ENCODE results near the gene GPC6. TPM values are rescaled to one million over a fixed set of nuclear protein-coding genes. Genes with fewer than 3 reads are reported as not detected.

Gene GPC6
- total RNA-seq, 1 experiment from 2014 or later, result 0.22 TPM

DNA sequence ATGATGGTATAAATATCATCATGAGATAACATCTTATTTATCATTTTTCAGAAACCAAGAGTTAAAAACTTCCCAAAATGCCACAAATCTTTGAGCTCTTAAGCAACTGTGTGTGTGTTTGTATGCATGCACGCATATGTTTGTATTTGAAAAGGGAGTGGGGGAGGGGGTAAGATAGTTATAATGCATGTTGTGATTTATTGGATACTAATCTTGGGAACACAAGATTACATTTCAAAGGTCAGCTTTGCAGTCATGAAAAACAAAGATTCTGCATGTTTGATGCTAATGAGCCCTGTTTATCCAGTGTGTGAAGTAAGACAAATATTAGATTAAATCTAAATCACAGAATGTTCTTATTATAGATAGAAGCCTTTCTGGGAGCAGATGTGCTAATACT lies 897.0 kb downstream of the GPC6 start:
- H3K27me3 ChIP-seq (ENCODE audit: insufficient read depth, low read length), result no peaks in the 10 kb centered on the region
- ChIA-PET RAD21 (ENCODE audit: low non-redundant PET in 1 of 2, low total read pairs in 2 of 2, uncharacterized antibody in 2 of 2, unreplicated experiment in 2 of 2) (no interaction called here), POLR2A (no interaction called here), CTCF (no interaction called here)
- intact Hi-C loops (cut with micrococcal nuclease), result no loop called here
- no peak for DNase-seq (ENCODE audit: low read depth, low spot score)
- H3K4me2 ChIP-seq (ENCODE audit: low read length), result no peak overlapping the region
- no peak overlapping the region for H3K27ac ChIP-seq (ENCODE audit: low read depth, low read length)
- no peak overlapping the region for H2AFZ ChIP-seq (ENCODE audit: low read depth, low read length, poor library complexity, severe bottlenecking)
- no peak overlapping the region for H3K4me3 ChIP-seq (replicated peaks in 1 of 2; ENCODE audit: low read depth in 1 of 2, low read length in 2 of 2)
- H3K4me1 ChIP-seq (ENCODE audit: control insufficient read depth in 1 of 2, insufficient read depth in 2 of 2, low read length in 2 of 2), result no peaks in the 10 kb centered on the region
- H3K9ac ChIP-seq (ENCODE audit: low read length), result no peak overlapping the region
- H3K9me2 ChIP-seq (ENCODE audit: insufficient read depth), result no peaks in the 10 kb centered on the region
- no peak for TF ChIP-seq SP1 (IDR thresholded peaks at IDR 0.05; ENCODE audit: low read depth)
- TF ChIP-seq SRF (IDR thresholded peaks at IDR 0.05; ENCODE audit: low read depth), result no peak
- TF ChIP-seq RAD21 (IDR thresholded peaks at IDR 0.05; ENCODE audit: low read depth), result no peak
- no peak for TF ChIP-seq ATF3 (IDR thresholded peaks at IDR 0.05)
- no peak for TF ChIP-seq CTCF (IDR thresholded peaks at IDR 0.05 in 2 of 3, conservative IDR thresholded peaks at IDR 0.05 in 1 of 3; ENCODE audit: borderline replicate concordance in 1 of 3, insufficient read depth in 1 of 3, low read depth in 2 of 3, low read length in 2 of 3)
- TF ChIP-seq CEBPB (IDR thresholded peaks at IDR 0.05; ENCODE audit: low read depth), result no peak
- TF ChIP-seq, protein P1, sequence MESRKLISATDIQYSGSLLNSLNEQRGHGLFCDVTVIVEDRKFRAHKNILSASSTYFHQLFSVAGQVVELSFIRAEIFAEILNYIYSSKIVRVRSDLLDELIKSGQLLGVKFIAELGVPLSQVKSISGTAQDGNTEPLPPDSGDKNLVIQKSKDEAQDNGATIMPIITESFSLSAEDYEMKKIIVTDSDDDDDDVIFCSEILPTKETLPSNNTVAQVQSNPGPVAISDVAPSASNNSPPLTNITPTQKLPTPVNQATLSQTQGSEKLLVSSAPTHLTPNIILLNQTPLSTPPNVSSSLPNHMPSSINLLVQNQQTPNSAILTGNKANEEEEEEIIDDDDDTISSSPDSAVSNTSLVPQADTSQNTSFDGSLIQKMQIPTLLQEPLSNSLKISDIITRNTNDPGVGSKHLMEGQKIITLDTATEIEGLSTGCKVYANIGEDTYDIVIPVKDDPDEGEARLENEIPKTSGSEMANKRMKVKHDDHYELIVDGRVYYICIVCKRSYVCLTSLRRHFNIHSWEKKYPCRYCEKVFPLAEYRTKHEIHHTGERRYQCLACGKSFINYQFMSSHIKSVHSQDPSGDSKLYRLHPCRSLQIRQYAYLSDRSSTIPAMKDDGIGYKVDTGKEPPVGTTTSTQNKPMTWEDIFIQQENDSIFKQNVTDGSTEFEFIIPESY (IDR thresholded peaks at IDR 0.05; ENCODE audit: extremely low read depth, insufficient replicate concordance, low read length), result no peak
- TF ChIP-seq YY1 (IDR thresholded peaks at IDR 0.05; ENCODE audit: extremely low read depth, insufficient replicate concordance, low read depth, low read length), result no peak
- no peak for TF ChIP-seq EZH2phosphoT487 (IDR thresholded peaks at IDR 0.05; ENCODE audit: borderline replicate concordance)
- TF ChIP-seq ELF1 (IDR thresholded peaks at IDR 0.05; ENCODE audit: borderline replicate concordance, low read depth), result no peak
- no peak for TF ChIP-seq SIN3A (IDR thresholded peaks at IDR 0.05; ENCODE audit: low read depth)
- no peak for TF ChIP-seq CBX3 (IDR thresholded peaks at IDR 0.05; ENCODE audit: low read depth)
- TF ChIP-seq EZH2 (IDR thresholded peaks at IDR 0.05), result no peak
- TF ChIP-seq POLR2A (IDR thresholded peaks at IDR 0.05; ENCODE audit: borderline replicate concordance, extremely low read depth, insufficient read depth, insufficient read length), result no peak
- TF ChIP-seq MAX (IDR thresholded peaks at IDR 0.05), result no peak
- TF ChIP-seq ZFX (IDR thresholded peaks at IDR 0.05), result no peak
- TF ChIP-seq POLR2AphosphoS5 (IDR thresholded peaks at IDR 0.05; ENCODE audit: low read depth, low read length), result no peak
- no peak for TF ChIP-seq ZNF274 (IDR thresholded peaks at IDR 0.05; ENCODE audit: low read depth, low read length)
- TF ChIP-seq FOSL1 (IDR thresholded peaks at IDR 0.05; ENCODE audit: low read depth), result no peak
- no peak for TF ChIP-seq EGR1 (IDR thresholded peaks at IDR 0.05; ENCODE audit: low read depth)
- no peaks in the 10 kb centered on the region for H3K36me3 ChIP-seq (ENCODE audit: control insufficient read depth in 1 of 2, insufficient read depth in 2 of 2, low read length in 2 of 2)
- peaks cover 5 to 9% of the 10 kb centered on the region in 2 experiments; a peak in 2 of 4 replicates for H3K9me3 ChIP-seq (ENCODE audit: control insufficient read depth in 1 of 2, insufficient read depth in 1 of 2, low read depth in 1 of 2, low read length in 2 of 2)
- ATAC-seq, result no peak
- H4K20me1 ChIP-seq (ENCODE audit: insufficient read depth), result no peaks in the 10 kb centered on the region
- no TSS peak for BruUV-seq (replicated peaks)
- H3K79me2 ChIP-seq (ENCODE audit: insufficient read depth, low read length), result no peaks in the 10 kb centered on the region
